Measurements from ENCODE around the gene LHFPL2. TPM values are rescaled to one million over a fixed set of nuclear protein-coding genes. Genes with fewer than 3 reads are reported as not detected.
"Not testable (repeated sequence)": the region's sequence is repeated elsewhere in the genome, so short reads cannot be mapped to it uniquely, and the experiment has no call there.

LHFPL2 gene
- total RNA-seq, 1 experiment from 2014 or later: 49.7 TPM

- no peak overlapping the region for H3K4me3 ChIP-seq (ENCODE audit: low read depth, low read length)
- Mint-ChIP-seq H3K9me3 (ENCODE audit: unreplicated experiment) (peaks cover 16% of the 10 kb centered on the region), H3K27me3 (ENCODE audit: insufficient read depth, unreplicated experiment) (no peaks in the 10 kb centered on the region), H3K4me1 (ENCODE audit: low read depth, unreplicated experiment) (peaks cover 26% of the 10 kb centered on the region), H3K27ac (ENCODE audit: unreplicated experiment) (no peak overlapping the region), H3K4me3 (ENCODE audit: unreplicated experiment) (no peak overlapping the region), H3K36me3 (ENCODE audit: insufficient read depth, unreplicated experiment) (no peaks in the 10 kb centered on the region)
- ChIA-PET POLR2A (no interaction called here), CTCF (no interaction called here)
- no peak for DNase-seq
- H3K36me3 ChIP-seq (ENCODE audit: control insufficient read depth, insufficient read depth, low read length): no peaks in the 10 kb centered on the region
- H3K27me3 ChIP-seq (replicated peaks; ENCODE audit: control insufficient read depth, insufficient read depth, low read length): no peaks in the 10 kb centered on the region
- no peak for TF ChIP-seq CTCF (IDR thresholded peaks at IDR 0.05; ENCODE audit: insufficient read depth in 1 of 2, low read depth in 1 of 2, low read length in 1 of 2, severe bottlenecking in 1 of 2, unreplicated experiment in 1 of 2)
- no peaks in the 10 kb centered on the region for H3K9me3 ChIP-seq
- BruUV-seq (replicated peaks): no TSS peak
- intact Hi-C loops (cut with micrococcal nuclease; ENCODE audit: unreplicated experiment): no loop called here
- peaks cover 28% of the 10 kb centered on the region for H3K4me1 ChIP-seq
Measured at GRCh38 chr5:78669331-78669730, 20.8 kb upstream of the LHFPL2 start.

DNA sequence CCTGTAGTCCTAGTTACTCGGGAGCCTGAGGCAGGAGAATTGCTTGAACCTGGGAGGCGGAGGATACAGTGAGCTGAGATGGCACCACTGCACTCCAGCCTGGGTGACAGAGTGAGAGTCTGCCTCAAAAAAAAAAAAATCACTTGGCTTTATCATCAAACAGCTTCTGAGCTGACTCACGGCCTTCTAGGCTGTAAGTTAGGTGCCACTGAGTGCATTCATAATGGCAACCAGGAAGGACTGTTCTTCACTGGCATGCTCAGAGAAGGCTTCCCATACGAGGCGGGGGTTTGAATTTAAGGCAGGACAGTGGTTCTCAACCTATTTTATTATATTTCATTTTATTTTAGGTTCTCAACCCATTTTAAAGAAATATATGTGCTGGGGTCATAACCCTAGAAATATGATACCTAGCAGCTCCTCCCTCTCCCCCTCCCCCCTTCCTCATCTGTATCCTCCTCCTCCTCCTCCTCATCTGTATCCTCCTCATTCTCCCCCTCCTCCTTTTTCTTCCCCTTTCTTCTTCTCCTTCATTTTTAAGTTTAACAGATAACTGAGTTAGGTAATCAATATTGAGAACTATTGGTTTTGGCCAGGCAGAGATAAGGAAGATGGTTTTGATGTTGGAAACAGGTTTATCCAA lies 19.0 kb upstream of the LHFPL2 start:
- intact Hi-C loops (cut with micrococcal nuclease; ENCODE audit: unreplicated experiment): no loop called here
- no peak overlapping the region for H3K4me3 ChIP-seq (ENCODE audit: low read depth, low read length)
- Mint-ChIP-seq H3K4me1 (ENCODE audit: low read depth, unreplicated experiment) (peaks cover 26% of the 10 kb centered on the region), H3K36me3 (ENCODE audit: insufficient read depth, unreplicated experiment) (no peaks in the 10 kb centered on the region), H3K27ac (ENCODE audit: unreplicated experiment) (no peak overlapping the region), H3K4me3 (ENCODE audit: unreplicated experiment) (no peak overlapping the region), H3K27me3 (ENCODE audit: insufficient read depth, unreplicated experiment) (no peaks in the 10 kb centered on the region), H3K9me3 (ENCODE audit: unreplicated experiment) (no peaks in the 10 kb centered on the region)
- no peaks in the 10 kb centered on the region for H3K36me3 ChIP-seq (ENCODE audit: control insufficient read depth, insufficient read depth, low read length)
- no peak for DNase-seq
- no peak for TF ChIP-seq CTCF (IDR thresholded peaks at IDR 0.05; ENCODE audit: insufficient read depth in 1 of 2, low read depth in 1 of 2, low read length in 1 of 2, severe bottlenecking in 1 of 2, unreplicated experiment in 1 of 2)
- H3K4me1 ChIP-seq: peaks cover 27% of the 10 kb centered on the region
- no TSS peak for BruUV-seq (replicated peaks)
- ChIA-PET CTCF (no interaction called here), POLR2A (no interaction called here)
- no peaks in the 10 kb centered on the region for H3K9me3 ChIP-seq
- no peaks in the 10 kb centered on the region for H3K27me3 ChIP-seq (replicated peaks; ENCODE audit: control insufficient read depth, insufficient read depth, low read length)

GRCh38 chr5:78666975-78667374 lies 18.4 kb upstream of the LHFPL2 start:
- H3K4me3 ChIP-seq (ENCODE audit: low read depth, low read length); H3K9me3 Mint-ChIP-seq (ENCODE audit: unreplicated experiment); H3K36me3 Mint-ChIP-seq (ENCODE audit: insufficient read depth, unreplicated experiment); DNase-seq; BruUV-seq (replicated peaks); H3K27ac Mint-ChIP-seq (ENCODE audit: unreplicated experiment); H3K36me3 ChIP-seq (ENCODE audit: control insufficient read depth, insufficient read depth, low read length); H3K27me3 Mint-ChIP-seq (ENCODE audit: insufficient read depth, unreplicated experiment); H3K27me3 ChIP-seq (replicated peaks; ENCODE audit: control insufficient read depth, insufficient read depth, low read length); POLR2A ChIA-PET; CTCF ChIA-PET; H3K4me3 Mint-ChIP-seq (ENCODE audit: unreplicated experiment); H3K9me3 ChIP-seq; intact Hi-C loops (cut with micrococcal nuclease; ENCODE audit: unreplicated experiment): not testable (repeated sequence)
- peaks cover 26% of the 10 kb centered on the region for H3K4me1 Mint-ChIP-seq (ENCODE audit: low read depth, unreplicated experiment)
- peaks cover 21% of the 10 kb centered on the region for H3K4me1 ChIP-seq

GRCh38 chr5:78666041-78666444 lies 17.5 kb upstream of the LHFPL2 start:
- ChIA-PET CTCF (no interaction called here), POLR2A (no interaction called here)
- Mint-ChIP-seq H3K4me3 (ENCODE audit: unreplicated experiment) (no peak overlapping the region), H3K9me3 (ENCODE audit: unreplicated experiment) (no peaks in the 10 kb centered on the region), H3K27ac (ENCODE audit: unreplicated experiment) (no peak overlapping the region), H3K4me1 (ENCODE audit: low read depth, unreplicated experiment) (peaks cover 26% of the 10 kb centered on the region), H3K27me3 (ENCODE audit: insufficient read depth, unreplicated experiment) (no peaks in the 10 kb centered on the region), H3K36me3 (ENCODE audit: insufficient read depth, unreplicated experiment) (no peaks in the 10 kb centered on the region)
- peaks cover 16% of the 10 kb centered on the region for H3K4me1 ChIP-seq
- no peaks in the 10 kb centered on the region for H3K36me3 ChIP-seq (ENCODE audit: control insufficient read depth, insufficient read depth, low read length)
- BruUV-seq (replicated peaks): no TSS peak
- TF ChIP-seq CTCF (IDR thresholded peaks at IDR 0.05; ENCODE audit: insufficient read depth in 1 of 2, low read depth in 1 of 2, low read length in 1 of 2, severe bottlenecking in 1 of 2, unreplicated experiment in 1 of 2): no peak
- H3K9me3 ChIP-seq: no peaks in the 10 kb centered on the region
- no peak for DNase-seq
- H3K4me3 ChIP-seq (ENCODE audit: low read depth, low read length): no peak overlapping the region
- intact Hi-C loops (cut with micrococcal nuclease; ENCODE audit: unreplicated experiment): no loop called here
- H3K27me3 ChIP-seq (replicated peaks; ENCODE audit: control insufficient read depth, insufficient read depth, low read length): no peaks in the 10 kb centered on the region

All from Caco-2 (cell line).